Tongue (tissue), 2 donors: ENCODE data around the gene ASCL2. TPM values are rescaled to one million over a fixed set of nuclear protein-coding genes. Genes with fewer than 3 reads are reported as not detected.
"Not testable (repeated sequence)": the region's sequence is repeated elsewhere in the genome, so short reads cannot be mapped to it uniquely, and the experiment has no call there.

Source experiments
- DNase-seq: peaks from one replicate; pipeline ENCODE4 v3.0.0-alpha.2; 2015
- total RNA-seq: library from RNA; depleted of rRNA; stranded (reverse); fragments of >200 nt; gene quantifications from one replicate; pipeline ENCODE4 v1.2.3, GENCODE V29; 2014

ASCL2 gene
- total RNA-seq, 1 donor from 2014 or later: 4.1 TPM

- no peak for DNase-seq
These were observed 9.7 kb downstream of the ASCL2 start for GRCh38 chr11:2260491-2261364.

GRCh38 chr11:2259897-2260451 lies 10.4 kb downstream of the ASCL2 start:
- no peak for DNase-seq

GRCh38 chr11:2259466-2259830 lies 10.9 kb downstream of the ASCL2 start:
- DNase-seq: no peak

GRCh38 chr11:2258501-2259465 lies 11.6 kb downstream of the ASCL2 start:
- no peak for DNase-seq

GRCh38 chr11:2256951-2257700 lies 13.3 kb downstream of the ASCL2 start:
- DNase-seq: peak; percentile 51

GRCh38 chr11:2256293-2256913 lies 14.0 kb downstream of the ASCL2 start:
- DNase-seq: peak; percentile 36

- no peak for DNase-seq
These were observed 18.4 kb downstream of the ASCL2 start for GRCh38 chr11:2252018-2252417.

GRCh38 chr11:2251138-2251537 lies 19.2 kb downstream of the ASCL2 start:
- no peak for DNase-seq

- no peak for DNase-seq
These were observed 19.9 kb downstream of the ASCL2 start for GRCh38 chr11:2250485-2250884.

GRCh38 chr11:2250041-2250440 lies 20.3 kb downstream of the ASCL2 start:
- no peak for DNase-seq

GRCh38 chr11:2249189-2249916 lies 21.0 kb downstream of the ASCL2 start:
- DNase-seq: no peak

GRCh38 chr11:2248762-2249161 lies 21.6 kb downstream of the ASCL2 start:
- no peak for DNase-seq

- DNase-seq: no peak
These were observed 22.1 kb downstream of the ASCL2 start for GRCh38 chr11:2248242-2248641.

GRCh38 chr11:2247496-2247895 lies 22.9 kb downstream of the ASCL2 start:
- no peak for DNase-seq

- DNase-seq: no peak
These were observed 29.6 kb downstream of the ASCL2 start for GRCh38 chr11:2240834-2241233.

- DNase-seq: no peak
These were observed 32.7 kb downstream of the ASCL2 start for GRCh38 chr11:2237457-2238238.

GRCh38 chr11:2236381-2237134 lies 33.8 kb downstream of the ASCL2 start:
- not testable (repeated sequence) for DNase-seq

- no peak for DNase-seq
These were observed 34.6 kb downstream of the ASCL2 start for GRCh38 chr11:2235588-2236326.
